DMS 273 (cell line): ENCODE data around the gene SIGMAR1.
A peak's percentile ranks its signal among the peaks of the same experiment; 100 is the strongest.
"Not testable (repeated sequence)": the region's sequence is repeated elsewhere in the genome, so short reads cannot be mapped to it uniquely, and the experiment has no call there.

Experiments used
- DNase-seq: peaks from one replicate; lab custom pipeline; 2025; ENCODE audit not compliant: unreplicated experiment; lab: John Stamatoyannopoulos, UW

Gene SIGMAR1

GRCh38 chr9:34655394-34655793 lies 17.8 kb upstream of the SIGMAR1 start:
- DNase-seq = no peak

- DNase-seq = peak; percentile 96
These were observed 16.9 kb upstream of the SIGMAR1 start for GRCh38 chr9:34654323-34655051.

- DNase-seq = peak; percentile 74
These were observed 15.8 kb upstream of the SIGMAR1 start for GRCh38 chr9:34653151-34654072.

- no peak for DNase-seq
These were observed 15.0 kb upstream of the SIGMAR1 start for GRCh38 chr9:34652602-34653000.

GRCh38 chr9:34651876-34652601 lies 14.5 kb upstream of the SIGMAR1 start, which contains the start of gene IL11RA:
IL11RA (plus strand) TSS chr9:34652185; CDS start chr9:34655218, 3,033 bp downstream.
- DNase-seq = peak; percentile 82

GRCh38 chr9:34651321-34651720 lies 13.7 kb upstream of the SIGMAR1 start:
- no peak for DNase-seq

GRCh38 chr9:34650816-34651215 lies 13.2 kb upstream of the SIGMAR1 start:
- DNase-seq = no peak

GRCh38 chr9:34648673-34649072 lies 11.1 kb upstream of the SIGMAR1 start:
- DNase-seq = no peak

- DNase-seq = no peak
These were observed 10.1 kb upstream of the SIGMAR1 start for GRCh38 chr9:34647651-34648050.

- no peak for DNase-seq
These were observed 9.5 kb upstream of the SIGMAR1 start for GRCh38 chr9:34647084-34647403.

- peak; percentile 94 for DNase-seq
These were observed 8.9 kb upstream of the SIGMAR1 start, which contains the start of gene GALT for GRCh38 chr9:34646211-34647083. GALT (plus strand) TSS chr9:34646675; CDS start chr9:34646705, 30 bp downstream.

- no peak for DNase-seq
These were observed 7.3 kb upstream of the SIGMAR1 start for GRCh38 chr9:34644766-34645314.

GRCh38 chr9:34642679-34643078 lies 5.1 kb upstream of the SIGMAR1 start:
- DNase-seq = no peak

GRCh38 chr9:34639322-34639721 lies 1.7 kb upstream of the SIGMAR1 start:
- not testable (repeated sequence) for DNase-seq

- DNase-seq = no peak
These were observed 505 bp upstream of the SIGMAR1 start for GRCh38 chr9:34638138-34638445.

GRCh38 chr9:34636791-34637355 lies 714 bp downstream of the SIGMAR1 start:
- peak; percentile 49 for DNase-seq

- no peak for DNase-seq
These were observed 2.0 kb downstream of the SIGMAR1 start for GRCh38 chr9:34635556-34635955.

GRCh38 chr9:34634551-34635248 lies 2.9 kb downstream of the SIGMAR1 start:
- DNase-seq = no peak

GRCh38 chr9:34633851-34634550 lies 3.6 kb downstream of the SIGMAR1 start:
- DNase-seq = peak; percentile 82
